PC-9 (cell line): ENCODE measurements around the gene SDC1. TPM values are rescaled to one million over a fixed set of nuclear protein-coding genes. Genes with fewer than 3 reads are reported as not detected.

Experiments
- BruUV-seq: library from RNA; stranded (reverse); fragments of 400-500 nt; replicated peaks from 2 replicates; lab custom pipeline; 2021; lab: Mats Ljungman, UMichigan
- CTCF ChIA-PET: fragments of 300-600 bp; sonication (Branson Sonifier 250); formaldehyde crosslinking; loops from one replicate; lab custom pipeline; 2022; ENCODE audit warnings: antibody characterized with exemption; lab: Charles Lee
- POLR2A ChIA-PET: fragments of 300-600 bp; sonication (Branson Sonifier 250); formaldehyde crosslinking; loops from one replicate; lab custom pipeline; 2022; ENCODE audit warnings: antibody characterized with exemption; ENCODE audit not compliant: unreplicated experiment; lab: Charles Lee
- DNase-seq, 2 experiments: peaks; one replicate each; pipeline versions ENCODE4 v3.0.0 to v3.0.0-alpha.2; 2015 to 2022; ENCODE audit warnings: mixed read lengths in 1 of 2
- H2AFZ ChIP-seq: fragments of 200-600 bp; sonication (generic); 2 replicates; pipeline ENCODE4 v1.8.1; 2017; ENCODE audit warnings: antibody characterized with exemption
- H3F3A ChIP-seq: fragments of 200-600 bp; sonication (generic); 2 replicates; pipeline ENCODE4 v1.8.1; 2017; ENCODE audit warnings: antibody characterized with exemption, mild to moderate bottlenecking, low read depth; ENCODE audit not compliant: insufficient read depth
- H3K27ac ChIP-seq: fragments of 200-600 bp; sonication (generic); 2 replicates; pipeline ENCODE4 v1.6.1; 2016; ENCODE audit warnings: mixed run types
- H3K27me3 ChIP-seq: fragments of 200-600 bp; sonication (generic); 2 replicates; pipeline ENCODE4 v1.6.1; 2016; ENCODE audit warnings: low read depth, mixed run types; ENCODE audit not compliant: insufficient read depth
- H3K36me3 ChIP-seq: fragments of 200-600 bp; sonication (generic); 2 replicates; pipeline ENCODE4 v1.6.1; 2016; ENCODE audit warnings: low read depth, mixed run types
- H3K4me1 ChIP-seq: fragments of 200-600 bp; sonication (generic); replicated peaks from 2 replicates; pipeline ENCODE4 v1.6.1; 2016; ENCODE audit warnings: mixed run types; ENCODE audit not compliant: insufficient read depth
- H3K4me2 ChIP-seq: fragments of 200-600 bp; sonication (generic); 2 replicates; pipeline ENCODE4 v1.6.1; 2017; ENCODE audit warnings: mixed run types
- H3K4me3 ChIP-seq: fragments of 200-600 bp; sonication (generic); 2 replicates; pipeline ENCODE4 v1.6.1; 2016; ENCODE audit warnings: mixed run types
- H3K79me2 ChIP-seq: fragments of 200-600 bp; sonication (generic); 2 replicates; pipeline ENCODE4 v1.6.1; 2017; ENCODE audit warnings: low read depth, mixed run types
- H3K9me2 ChIP-seq: fragments of 200-600 bp; sonication (generic); 2 replicates; pipeline ENCODE4 v1.8.1; 2017; ENCODE audit warnings: mild to moderate bottlenecking; ENCODE audit not compliant: insufficient read depth
- H3K9me3 ChIP-seq: fragments of 200-600 bp; sonication (generic); 2 replicates; pipeline ENCODE4 v1.8.1; 2016; ENCODE audit warnings: low read depth; ENCODE audit not compliant: insufficient read depth
- H4K20me1 ChIP-seq: fragments of 200-600 bp; sonication (generic); 2 replicates; pipeline ENCODE4 v1.8.1; 2017; ENCODE audit not compliant: insufficient read depth
- CTCF ChIP-seq: fragments of 200-600 bp; sonication (generic); conservative IDR thresholded peaks from 2 replicates; pipeline ENCODE4 v1.6.1; 2017; ENCODE audit warnings: mixed run types, antibody characterized with exemption, mild to moderate bottlenecking, moderate library complexity
- EZH2 ChIP-seq: fragments of 200-600 bp; sonication (generic); IDR thresholded peaks from 2 replicates; pipeline ENCODE4 v1.8.0; 2017; ENCODE audit warnings: antibody characterized with exemption, low read depth
- intact Hi-C: fragments of 100-400 bp; cut with micrococcal nuclease; formaldehyde crosslinking; loops from one replicate; pipeline ENCODE4 v1.10.0; 2022; ENCODE audit not compliant: unreplicated experiment
- total RNA-seq: library from RNA; stranded (reverse); gene quantifications from 2 replicates; pipeline ENCODE4 v1.2.3, GENCODE V29; 2021

Gene SDC1
- total RNA-seq, 1 experiment from 2014 or later: 128 TPM

- H3K36me3 ChIP-seq: no peaks in the 10 kb centered on the region
- intact Hi-C loops: no loop called here
- H3K27me3 ChIP-seq: no peaks in the 10 kb centered on the region
- H3K79me2 ChIP-seq: no peaks in the 10 kb centered on the region
- H3K4me1 ChIP-seq: no peaks in the 10 kb centered on the region
- no peak overlapping the region for H3K4me2 ChIP-seq
- no TSS peak for BruUV-seq
- ChIA-PET POLR2A (no interaction called here), CTCF (no interaction called here)
- peaks cover 8% of the 10 kb centered on the region; the same call in 1 of the 2 replicates for H3F3A ChIP-seq
- H4K20me1 ChIP-seq: no peaks in the 10 kb centered on the region
- no peak overlapping the region for H3K27ac ChIP-seq
- no peak for DNase-seq
- H3K9me2 ChIP-seq: no peaks in the 10 kb centered on the region
- TF ChIP-seq EZH2 (no peak), CTCF (no peak)
- H3K9me3 ChIP-seq: no peaks in the 10 kb centered on the region
- H3K4me3 ChIP-seq: no peak overlapping the region
- H2AFZ ChIP-seq: no peak overlapping the region
Observed at GRCh38 chr2:20198796-20199632, 25.9 kb downstream of the SDC1 start.

- no peaks in the 10 kb centered on the region for H3K36me3 ChIP-seq
- no peaks in the 10 kb centered on the region for H3K9me2 ChIP-seq
- H2AFZ ChIP-seq: no peak overlapping the region
- no peak overlapping the region for H3K4me2 ChIP-seq
- CTCF ChIA-PET: no interaction called here
- TF ChIP-seq CTCF (no peak), EZH2 (no peak)
- H3K4me3 ChIP-seq: no peak overlapping the region
- no peaks in the 10 kb centered on the region for H3K79me2 ChIP-seq
- no peak overlapping the region for H3K27ac ChIP-seq
- H3K9me3 ChIP-seq: no peaks in the 10 kb centered on the region
- no TSS peak for BruUV-seq
- H3F3A ChIP-seq: peaks cover 8% of the 10 kb centered on the region; the same call in 1 of the 2 replicates
- DNase-seq: no peak
- no peaks in the 10 kb centered on the region for H4K20me1 ChIP-seq
- POLR2A ChIA-PET: no interaction called here
- intact Hi-C loops: no loop called here
- no peaks in the 10 kb centered on the region for H3K4me1 ChIP-seq
- H3K27me3 ChIP-seq: no peaks in the 10 kb centered on the region
Observed at GRCh38 chr2:20198001-20198400, 26.9 kb downstream of the SDC1 start.

GRCh38 chr2:20197192-20197591 is 27.7 kb downstream of the SDC1 start:
- no TSS peak for BruUV-seq
- no peak for DNase-seq
- H3K9me2 ChIP-seq: no peaks in the 10 kb centered on the region
- H3K27ac ChIP-seq: no peak overlapping the region
- CTCF ChIA-PET: no interaction called here
- TF ChIP-seq EZH2 (no peak), CTCF (no peak)
- intact Hi-C loops: no loop called here
- no peaks in the 10 kb centered on the region for H4K20me1 ChIP-seq
- no peaks in the 10 kb centered on the region for H3K36me3 ChIP-seq
- no peaks in the 10 kb centered on the region for H3K4me1 ChIP-seq
- H3K27me3 ChIP-seq: no peaks in the 10 kb centered on the region
- H3K9me3 ChIP-seq: no peaks in the 10 kb centered on the region
- no peaks in the 10 kb centered on the region for H3K79me2 ChIP-seq
- POLR2A ChIA-PET: no interaction called here
- peaks cover 8% of the 10 kb centered on the region; the same call in 1 of the 2 replicates for H3F3A ChIP-seq
- H3K4me3 ChIP-seq: no peak overlapping the region
- H3K4me2 ChIP-seq: no peak overlapping the region
- H2AFZ ChIP-seq: no peak overlapping the region
